ENCODE data around the gene PRDM16.

GRCh38 chr1:3097861-3098260 is 28.9 kb downstream of the PRDM16 start:
- TF ChIP-seq CTCF (conservative IDR thresholded peaks at IDR 0.05; ENCODE audit: low read depth in 2 of 2) (no peak), NANOG (IDR thresholded peaks at IDR 0.05; ENCODE audit: borderline replicate concordance) (no peak), ZNF331 (CRISPR knock-in tag; IDR thresholded peaks at IDR 0.05; ENCODE audit: low read depth) (no peak), JUNB (IDR thresholded peaks at IDR 0.05; ENCODE audit: unreplicated experiment) (no peak), POLR2AphosphoS5 (IDR thresholded peaks at IDR 0.05; ENCODE audit: low read depth) (no peak), CREB1 (CRISPR knock-in tag; IDR thresholded peaks at IDR 0.05; ENCODE audit: low read depth) (no peak), EZH2 (IDR thresholded peaks at IDR 0.05; ENCODE audit: low read depth, unreplicated experiment) (no peak)

Data from GM23338 (cell line).